ENCODE measurements around the gene NAALADL2.

Gene NAALADL2

DNA sequence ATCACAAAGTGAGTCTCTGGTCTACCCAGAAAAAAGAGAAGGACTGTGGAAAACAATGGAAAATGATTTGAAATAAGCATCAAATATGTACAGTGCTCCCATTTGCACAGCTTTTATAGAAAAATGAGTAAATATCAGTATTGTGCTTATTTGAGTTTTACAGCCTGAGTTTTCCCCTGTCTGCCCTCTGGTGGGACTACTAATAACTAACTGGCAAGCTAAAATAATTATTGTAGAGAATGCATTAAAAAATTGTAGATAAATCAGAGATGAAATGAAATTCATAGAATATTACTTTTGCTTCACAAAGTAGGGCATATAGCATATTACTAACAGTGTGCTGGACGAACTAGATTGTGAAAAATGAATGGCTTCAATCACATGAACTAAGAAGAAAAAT lies 287.1 kb downstream of the NAALADL2 start:
- no peaks in the 10 kb centered on the region for H3K79me2 ChIP-seq (ENCODE audit: insufficient read depth, low read length)
- no peaks in the 10 kb centered on the region for H3K36me3 ChIP-seq (ENCODE audit: low read length)
- H3K9me3 ChIP-seq (ENCODE audit: insufficient read depth, low read length) = no peaks in the 10 kb centered on the region
- H3F3A ChIP-seq (ENCODE audit: insufficient read depth) = no peaks in the 10 kb centered on the region
- no peak overlapping the region for H3K27ac ChIP-seq (ENCODE audit: low read depth, low read length)
- no peak for TF ChIP-seq EZH2phosphoT487 (conservative IDR thresholded peaks at IDR 0.05; ENCODE audit: low read length)
- TF ChIP-seq, protein P1, sequence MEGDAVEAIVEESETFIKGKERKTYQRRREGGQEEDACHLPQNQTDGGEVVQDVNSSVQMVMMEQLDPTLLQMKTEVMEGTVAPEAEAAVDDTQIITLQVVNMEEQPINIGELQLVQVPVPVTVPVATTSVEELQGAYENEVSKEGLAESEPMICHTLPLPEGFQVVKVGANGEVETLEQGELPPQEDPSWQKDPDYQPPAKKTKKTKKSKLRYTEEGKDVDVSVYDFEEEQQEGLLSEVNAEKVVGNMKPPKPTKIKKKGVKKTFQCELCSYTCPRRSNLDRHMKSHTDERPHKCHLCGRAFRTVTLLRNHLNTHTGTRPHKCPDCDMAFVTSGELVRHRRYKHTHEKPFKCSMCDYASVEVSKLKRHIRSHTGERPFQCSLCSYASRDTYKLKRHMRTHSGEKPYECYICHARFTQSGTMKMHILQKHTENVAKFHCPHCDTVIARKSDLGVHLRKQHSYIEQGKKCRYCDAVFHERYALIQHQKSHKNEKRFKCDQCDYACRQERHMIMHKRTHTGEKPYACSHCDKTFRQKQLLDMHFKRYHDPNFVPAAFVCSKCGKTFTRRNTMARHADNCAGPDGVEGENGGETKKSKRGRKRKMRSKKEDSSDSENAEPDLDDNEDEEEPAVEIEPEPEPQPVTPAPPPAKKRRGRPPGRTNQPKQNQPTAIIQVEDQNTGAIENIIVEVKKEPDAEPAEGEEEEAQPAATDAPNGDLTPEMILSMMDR (IDR thresholded peaks at IDR 0.05; ENCODE audit: insufficient read depth, low read length, poor library complexity, severe bottlenecking) = no peak
- H3K4me3 ChIP-seq (ENCODE audit: insufficient read depth, low read length, poor library complexity, severe bottlenecking) = no peak overlapping the region
- no peak overlapping the region for H2AFZ ChIP-seq (ENCODE audit: low read depth, low read length, severe bottlenecking)
- no peaks in the 10 kb centered on the region for H4K20me1 ChIP-seq (ENCODE audit: low read depth, low read length)
- no peak overlapping the region for H3K9ac ChIP-seq (ENCODE audit: low read length)
- H3K4me2 ChIP-seq (ENCODE audit: low read depth, low read length, poor library complexity, severe bottlenecking) = no peak overlapping the region
- no peaks in the 10 kb centered on the region for H3K27me3 ChIP-seq (ENCODE audit: low read length)
- no peaks in the 10 kb centered on the region for H3K9me2 ChIP-seq (replicated peaks; ENCODE audit: insufficient read depth, low read length)

DNA sequence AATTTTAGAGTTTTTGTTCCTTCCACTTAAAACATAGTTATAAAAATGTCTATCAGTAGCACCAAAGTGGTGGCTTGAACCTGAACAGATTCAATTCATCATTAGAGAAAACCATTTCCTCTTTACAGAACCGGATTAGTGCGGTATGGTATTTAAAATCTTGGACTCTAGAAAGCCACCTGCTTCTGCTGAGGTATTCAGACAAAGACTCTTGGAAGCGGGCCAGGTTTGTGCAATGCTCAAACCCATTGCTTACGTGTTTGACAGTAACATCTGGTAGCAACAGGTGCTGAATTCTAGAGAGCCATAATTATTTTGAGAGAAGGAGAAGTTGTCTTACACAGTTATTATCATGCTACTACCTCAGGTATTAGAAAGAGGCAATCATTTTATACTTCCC lies 290.5 kb downstream of the NAALADL2 start:
- H3K9me3 ChIP-seq (ENCODE audit: insufficient read depth, low read length) = no peaks in the 10 kb centered on the region
- H3K27me3 ChIP-seq (ENCODE audit: low read length) = no peaks in the 10 kb centered on the region
- no peaks in the 10 kb centered on the region for H3K79me2 ChIP-seq (ENCODE audit: insufficient read depth, low read length)
- H2AFZ ChIP-seq (ENCODE audit: low read depth, low read length, severe bottlenecking) = no peak overlapping the region
- H3F3A ChIP-seq (ENCODE audit: insufficient read depth) = no peaks in the 10 kb centered on the region
- no peaks in the 10 kb centered on the region for H3K9me2 ChIP-seq (replicated peaks; ENCODE audit: insufficient read depth, low read length)
- H4K20me1 ChIP-seq (ENCODE audit: low read depth, low read length) = no peaks in the 10 kb centered on the region
- no peak overlapping the region for H3K4me3 ChIP-seq (ENCODE audit: insufficient read depth, low read length, poor library complexity, severe bottlenecking)
- H3K9ac ChIP-seq (ENCODE audit: low read length) = no peak overlapping the region
- no peak overlapping the region for H3K27ac ChIP-seq (ENCODE audit: low read depth, low read length)
- TF ChIP-seq EZH2phosphoT487 (conservative IDR thresholded peaks at IDR 0.05; ENCODE audit: low read length) = no peak
- TF ChIP-seq, protein P1 (IDR thresholded peaks at IDR 0.05; ENCODE audit: insufficient read depth, low read length, poor library complexity, severe bottlenecking) = no peak
- H3K36me3 ChIP-seq (ENCODE audit: low read length) = no peaks in the 10 kb centered on the region
- H3K4me2 ChIP-seq (ENCODE audit: low read depth, low read length, poor library complexity, severe bottlenecking) = no peak overlapping the region

DNA sequence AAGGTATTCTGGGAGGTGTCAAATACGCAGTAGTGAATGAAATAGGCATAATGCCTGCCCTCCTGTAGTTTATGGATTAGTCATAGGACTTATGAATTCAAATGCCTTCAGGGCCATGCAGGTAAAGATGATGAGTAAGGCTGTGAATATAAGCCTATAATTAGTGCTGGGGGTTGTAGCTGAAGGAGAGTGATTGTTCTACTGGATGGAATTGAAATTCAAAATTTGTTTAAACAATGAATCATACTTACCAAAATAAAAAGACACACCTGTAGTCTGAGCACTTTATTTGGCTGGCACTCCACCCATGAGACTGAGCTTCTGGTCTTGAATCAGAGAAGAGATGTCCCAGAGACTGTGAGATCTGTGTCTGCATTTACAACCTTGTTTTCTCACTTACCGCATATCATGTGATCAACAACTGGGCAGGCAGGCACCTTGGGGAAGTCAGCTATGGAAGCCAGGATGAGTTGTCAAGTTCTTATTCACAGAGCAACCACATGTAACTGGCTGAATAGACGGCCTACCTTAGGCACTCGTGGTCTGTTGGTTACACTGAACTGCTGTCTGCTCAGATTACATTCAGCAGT lies 291.8 kb downstream of the NAALADL2 start:
- no peak overlapping the region for H3K4me2 ChIP-seq (ENCODE audit: low read depth, low read length, poor library complexity, severe bottlenecking)
- H3F3A ChIP-seq (ENCODE audit: insufficient read depth) = no peaks in the 10 kb centered on the region
- no peaks in the 10 kb centered on the region for H3K79me2 ChIP-seq (ENCODE audit: insufficient read depth, low read length)
- no peaks in the 10 kb centered on the region for H3K9me2 ChIP-seq (replicated peaks; ENCODE audit: insufficient read depth, low read length)
- TF ChIP-seq, protein P1 (IDR thresholded peaks at IDR 0.05; ENCODE audit: insufficient read depth, low read length, poor library complexity, severe bottlenecking) = no peak
- TF ChIP-seq EZH2phosphoT487 (conservative IDR thresholded peaks at IDR 0.05; ENCODE audit: low read length) = no peak
- H2AFZ ChIP-seq (ENCODE audit: low read depth, low read length, severe bottlenecking) = no peak overlapping the region
- no peaks in the 10 kb centered on the region for H3K36me3 ChIP-seq (ENCODE audit: low read length)
- no peaks in the 10 kb centered on the region for H3K27me3 ChIP-seq (ENCODE audit: low read length)
- H3K9me3 ChIP-seq (ENCODE audit: insufficient read depth, low read length) = no peaks in the 10 kb centered on the region
- H3K27ac ChIP-seq (ENCODE audit: low read depth, low read length) = no peak overlapping the region
- H3K9ac ChIP-seq (ENCODE audit: low read length) = no peak overlapping the region
- no peaks in the 10 kb centered on the region for H4K20me1 ChIP-seq (ENCODE audit: low read depth, low read length)
- H3K4me3 ChIP-seq (ENCODE audit: insufficient read depth, low read length, poor library complexity, severe bottlenecking) = no peak overlapping the region
